Activated T-helper 1 cell treated with Interleukin-2 at 50 U/mL for 16 hours (primary cell): ENCODE data around the gene DUSP10.

Source experiments
- DNase-seq: peaks from one replicate; pipeline ENCODE4 v3.0.0-alpha.2; 2020; ENCODE audit warnings: low read depth

Gene DUSP10

GRCh38 chr1:221693087-221693486 lies 48.8 kb downstream of the DUSP10 start:
- no peak for DNase-seq

GRCh38 chr1:221692643-221693042 lies 49.2 kb downstream of the DUSP10 start:
- no peak for DNase-seq

GRCh38 chr1:221691261-221691660 lies 50.6 kb downstream of the DUSP10 start:
- DNase-seq = no peak

- no peak for DNase-seq
Observed at GRCh38 chr1:221690858-221691257, 51.0 kb downstream of the DUSP10 start.

GRCh38 chr1:221689138-221689537 lies 52.8 kb downstream of the DUSP10 start:
- DNase-seq = no peak

- DNase-seq = no peak
Observed at GRCh38 chr1:221688488-221688843, 53.4 kb downstream of the DUSP10 start.

GRCh38 chr1:221687836-221688487 lies 53.9 kb downstream of the DUSP10 start:
- DNase-seq = no peak

GRCh38 chr1:221683681-221684080 lies 58.2 kb downstream of the DUSP10 start:
- no peak for DNase-seq

- DNase-seq = no peak
Observed at GRCh38 chr1:221680085-221680484, 61.8 kb downstream of the DUSP10 start.

GRCh38 chr1:221678014-221678413 lies 63.9 kb downstream of the DUSP10 start:
- no peak for DNase-seq

- no peak for DNase-seq
Observed at GRCh38 chr1:221675880-221676800, 65.7 kb downstream of the DUSP10 start.

GRCh38 chr1:221672965-221673364 lies 68.9 kb downstream of the DUSP10 start:
- DNase-seq = no peak

- no peak for DNase-seq
Observed at GRCh38 chr1:221672239-221672645, 69.6 kb downstream of the DUSP10 start.

GRCh38 chr1:221670081-221670480 lies 71.8 kb downstream of the DUSP10 start:
- DNase-seq = no peak

- DNase-seq = no peak
Observed at GRCh38 chr1:221669441-221669840, 72.4 kb downstream of the DUSP10 start.

GRCh38 chr1:221667504-221667903 lies 74.4 kb downstream of the DUSP10 start:
- DNase-seq = no peak

- no peak for DNase-seq
Observed at GRCh38 chr1:221664253-221664652, 77.6 kb downstream of the DUSP10 start.

GRCh38 chr1:221663321-221663720 lies 78.6 kb downstream of the DUSP10 start:
- no peak for DNase-seq

GRCh38 chr1:221655766-221656305 lies 86.1 kb downstream of the DUSP10 start:
- no peak for DNase-seq
